ENCODE results near the gene SPEM2.

- TF ChIP-seq POLR2A (IDR thresholded peaks at IDR 0.05; ENCODE audit: low read depth, low read length) = no peak
- TF ChIP-seq TAF1 (IDR thresholded peaks at IDR 0.05; ENCODE audit: low read depth, low read length) = no peak
- no peak for TF ChIP-seq POLR2AphosphoS5 (IDR thresholded peaks at IDR 0.05; ENCODE audit: low read depth, low read length)
Measured at GRCh38 chr17:7418472-7419152, 6.8 kb upstream of the SPEM2 start.

Data from GM12891 (cell line).